ENCODE measurements around the gene ACADVL.

Gene ACADVL

GRCh38 chr17:7217113-7217987, 2.4 kb upstream of the ACADVL start:
- DNase-seq = peak; percentile 89

- DNase-seq = no peak
These were observed 1.6 kb upstream of the ACADVL start for GRCh38 chr17:7218166-7218565.

GRCh38 chr17:7218758-7219157, 980 bp upstream of the ACADVL start:
- no peak for DNase-seq

- no peak for DNase-seq
These were observed 418 bp upstream of the ACADVL start for GRCh38 chr17:7219229-7219811.

- peak; percentile 69 for DNase-seq
These were observed 997 bp downstream of the ACADVL start for GRCh38 chr17:7220593-7221277.

- peak; percentile 26 for DNase-seq
These were observed 1.7 kb downstream of the ACADVL start for GRCh38 chr17:7221278-7222092.

GRCh38 chr17:7222093-7222971, 2.6 kb downstream of the ACADVL start:
- peak; percentile 30 for DNase-seq

GRCh38 chr17:7222972-7223292, 3.2 kb downstream of the ACADVL start:
- peak; percentile 26 for DNase-seq

- DNase-seq = no peak
These were observed 3.6 kb downstream of the ACADVL start for GRCh38 chr17:7223375-7223774.

GRCh38 chr17:7224110-7224509, 4.4 kb downstream of the ACADVL start:
- DNase-seq = no peak

GRCh38 chr17:7224661-7225111, 4.9 kb downstream of the ACADVL start:
- DNase-seq = no peak

GRCh38 chr17:7225711-7226331, 6.1 kb downstream of the ACADVL start:
- DNase-seq = no peak

GRCh38 chr17:7226721-7227710, 7.3 kb downstream of the ACADVL start:
- no peak for DNase-seq

GRCh38 chr17:7228920-7229319, 9.2 kb downstream of the ACADVL start:
- no peak for DNase-seq

GRCh38 chr17:7229504-7229903, 9.8 kb downstream of the ACADVL start:
- DNase-seq = no peak

- DNase-seq = no peak
These were observed 12.4 kb downstream of the ACADVL start for GRCh38 chr17:7232114-7232513.

- DNase-seq = no peak
These were observed 14.0 kb downstream of the ACADVL start for GRCh38 chr17:7233701-7234082.

GRCh38 chr17:7234083-7234951, 14.6 kb downstream of the ACADVL start, which contains the start of gene DVL2:
TSS of gene DVL2 (minus strand) at chr17:7234517. CDS start at chr17:7234262, 255 bp downstream.
- peak; percentile 97 for DNase-seq

All from femur (tissue), 1 donor.